T1000 (cell line): Measurements from ENCODE around the gene EZH1.
"Not testable (repeated sequence)": the region's sequence is repeated elsewhere in the genome, so short reads cannot be mapped to it uniquely, and the experiment has no call there.

Experiments used
- DNase-seq: peaks from one replicate; lab custom pipeline; 2025; ENCODE audit warnings: mixed read lengths; lab: John Stamatoyannopoulos, UW

EZH1 gene

DNA sequence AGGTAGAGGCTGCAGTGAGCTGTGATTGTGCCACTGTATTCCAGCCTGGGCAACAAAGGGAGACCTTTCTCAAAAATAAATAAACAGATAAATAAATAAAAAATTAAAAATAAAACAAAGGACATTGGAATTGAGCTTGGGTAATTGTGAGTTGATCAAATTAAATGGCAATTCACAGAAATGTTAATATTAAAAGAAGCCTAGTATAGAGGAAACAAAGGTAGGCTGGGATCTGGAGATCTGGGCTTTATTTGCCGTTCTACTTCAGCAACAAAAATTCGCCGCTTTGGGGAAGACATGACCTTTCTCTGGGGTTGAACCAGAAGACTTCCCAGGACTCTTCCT, 28.1 kb upstream of the EZH1 start:
- no peak for DNase-seq

DNA sequence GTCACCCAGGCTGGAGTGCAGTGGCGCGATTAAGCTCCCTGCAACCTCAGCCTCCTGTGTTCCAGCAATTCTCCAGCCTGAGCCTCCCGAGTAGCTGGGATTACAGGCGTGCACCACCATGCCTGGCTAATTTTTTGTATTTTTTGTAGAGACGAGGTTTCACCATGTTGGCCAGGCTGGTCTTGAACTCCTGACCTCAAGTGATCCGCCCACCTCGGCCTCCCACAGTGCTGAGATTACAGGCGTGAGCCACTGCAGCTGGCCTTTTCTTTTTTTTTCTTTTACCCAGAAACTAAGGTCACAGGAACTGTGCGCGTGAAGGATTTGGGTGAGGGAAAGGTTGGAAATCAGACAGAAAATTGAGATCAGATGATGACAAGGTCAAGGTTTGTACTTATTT, 25.1 kb upstream of the EZH1 start:
- DNase-seq = not testable (repeated sequence)

GRCh38 chr17:42768006-42768405, 23.2 kb upstream of the EZH1 start:
- not testable (repeated sequence) for DNase-seq

- DNase-seq = no peak
These were observed 22.7 kb upstream of the EZH1 start for GRCh38 chr17:42767512-42767911.

- no peak for DNase-seq
These were observed 21.3 kb upstream of the EZH1 start for GRCh38 chr17:42766124-42766523.

- no peak for DNase-seq
These were observed 16.8 kb upstream of the EZH1 start for GRCh38 chr17:42761638-42762037.

- no peak for DNase-seq
These were observed 16.1 kb upstream of the EZH1 start, which contains the start of gene RAMP2 for GRCh38 chr17:42760652-42761581. TSS of gene RAMP2 (plus strand) at chr17:42761227. CDS start at chr17:42761262, 35 bp downstream.

DNA sequence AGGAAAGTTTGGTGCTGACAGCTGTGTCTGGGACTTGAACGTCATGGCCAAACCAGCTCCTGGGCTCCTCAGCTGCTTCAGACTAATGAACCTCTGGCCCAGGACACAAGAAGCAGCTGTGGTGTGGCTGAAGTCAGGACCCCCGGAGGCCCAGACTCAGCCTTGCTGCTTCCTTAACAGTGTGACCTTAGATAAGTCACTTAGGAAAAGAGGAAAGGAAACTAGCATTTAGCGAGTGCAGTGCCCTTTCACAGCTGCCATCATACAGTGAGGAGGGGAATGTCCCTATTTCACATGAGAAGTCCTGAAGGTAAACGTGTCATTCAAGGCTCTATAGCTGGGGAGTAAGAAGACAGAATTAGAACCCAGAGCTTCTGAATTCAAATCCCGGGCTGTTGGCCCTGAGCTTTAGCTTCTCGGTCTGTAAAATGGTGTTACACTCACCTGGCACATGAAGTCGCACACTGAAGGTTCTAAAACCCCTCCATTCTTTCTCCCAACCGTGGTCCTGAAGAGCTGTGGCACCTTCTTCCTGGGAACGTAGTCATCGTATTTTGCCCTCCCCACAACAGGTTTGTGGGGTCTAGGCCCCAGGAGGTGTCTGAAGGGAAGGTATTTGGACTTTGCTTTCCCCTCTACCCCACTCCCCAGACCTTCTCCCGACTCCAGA, 15.3 kb upstream of the EZH1 start:
- no peak for DNase-seq

GRCh38 chr17:42754782-42755181, 9.9 kb upstream of the EZH1 start:
- DNase-seq = peak; percentile 10

DNA sequence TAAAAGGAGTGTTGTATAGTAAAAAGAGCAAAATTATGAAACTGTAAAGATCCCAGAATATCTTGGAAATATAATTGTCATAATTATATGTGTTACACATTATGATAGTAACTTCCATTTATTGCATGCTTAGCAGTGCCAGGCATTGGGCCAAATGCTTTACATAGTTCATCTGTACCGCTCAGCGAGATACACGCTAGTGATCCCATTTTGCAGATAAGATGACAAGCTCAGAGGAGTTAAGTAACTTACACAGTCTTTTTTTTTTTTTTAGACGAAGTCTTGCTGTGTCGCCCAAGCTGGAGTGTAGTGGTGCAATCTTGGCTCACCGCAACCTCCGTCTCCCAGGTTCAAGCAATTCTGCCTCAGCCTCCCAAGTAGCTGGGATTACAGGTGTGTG, 6.8 kb upstream of the EZH1 start:
- no peak for DNase-seq

DNA sequence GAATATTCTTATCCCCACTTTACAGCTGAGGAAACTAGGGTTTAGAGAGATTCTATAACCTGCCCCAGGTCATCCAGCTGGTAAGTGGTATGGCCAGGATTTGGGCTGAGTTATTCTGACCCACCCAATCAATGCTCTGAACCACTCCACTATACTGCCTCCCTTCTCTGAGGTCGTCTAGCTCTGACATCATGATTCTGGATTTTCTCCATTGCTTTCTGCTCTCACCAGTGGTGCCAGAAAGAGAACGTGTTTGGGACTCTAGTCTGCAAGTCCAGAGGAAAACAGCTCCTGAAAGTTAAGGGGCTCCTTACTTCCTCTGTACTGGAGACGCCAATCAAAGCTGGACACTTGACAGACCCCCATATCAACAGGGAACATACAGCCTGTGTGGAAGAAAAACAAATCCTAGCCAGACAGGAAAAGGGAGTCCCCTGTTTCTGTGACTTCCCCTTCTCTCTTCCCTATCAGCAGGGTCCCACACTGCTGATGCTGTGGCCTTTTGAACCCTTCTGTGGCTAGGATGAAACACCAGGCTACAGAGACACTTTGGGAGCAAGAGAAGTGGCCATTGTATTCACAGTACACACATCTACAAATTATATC, 6.0 kb upstream of the EZH1 start:
- DNase-seq = no peak

DNA sequence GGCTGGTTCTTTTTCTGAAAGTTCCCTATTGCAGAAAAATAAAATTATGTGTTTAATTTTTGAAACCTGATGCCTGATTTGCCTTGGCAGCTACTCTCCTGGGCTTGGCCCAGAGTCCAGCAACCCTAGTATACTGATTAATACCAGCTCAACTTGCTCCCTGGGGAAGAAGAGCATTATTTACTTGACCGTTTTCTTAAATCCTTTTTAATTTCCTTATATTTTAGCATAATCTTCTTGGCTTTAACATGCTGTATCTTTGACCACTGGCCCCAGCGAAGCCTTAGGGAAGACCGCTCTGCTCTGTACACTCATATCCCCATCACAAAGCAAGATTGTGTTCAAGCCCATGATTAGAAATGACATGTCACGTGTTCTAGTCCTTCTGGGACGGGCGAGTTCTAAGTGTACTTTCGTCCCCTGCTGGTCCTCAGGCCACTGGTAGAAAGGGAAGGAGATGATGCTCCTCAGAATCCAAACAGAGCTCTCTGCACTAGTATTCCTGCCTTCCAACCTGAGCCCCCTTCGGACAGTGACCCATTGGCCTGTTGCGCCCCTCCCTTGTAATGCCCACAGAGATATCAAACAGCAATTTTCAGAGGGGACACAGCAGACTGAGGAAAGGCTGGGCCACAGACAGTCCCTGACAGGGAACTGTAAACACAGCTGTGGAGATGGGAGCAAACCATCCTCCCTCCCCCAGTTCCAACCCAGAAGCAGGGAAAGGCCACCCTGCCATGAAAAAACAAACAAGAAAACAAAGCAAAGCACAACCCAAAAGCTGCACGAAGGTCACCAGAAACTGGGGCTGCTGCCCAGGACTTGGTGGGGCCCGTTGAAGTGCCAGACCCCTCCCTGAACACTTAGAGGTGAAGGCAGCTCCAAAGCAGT, 4.3 kb upstream of the EZH1 start:
- DNase-seq = no peak

GRCh38 chr17:42748202-42748907, 3.5 kb upstream of the EZH1 start:
- no peak for DNase-seq

DNA sequence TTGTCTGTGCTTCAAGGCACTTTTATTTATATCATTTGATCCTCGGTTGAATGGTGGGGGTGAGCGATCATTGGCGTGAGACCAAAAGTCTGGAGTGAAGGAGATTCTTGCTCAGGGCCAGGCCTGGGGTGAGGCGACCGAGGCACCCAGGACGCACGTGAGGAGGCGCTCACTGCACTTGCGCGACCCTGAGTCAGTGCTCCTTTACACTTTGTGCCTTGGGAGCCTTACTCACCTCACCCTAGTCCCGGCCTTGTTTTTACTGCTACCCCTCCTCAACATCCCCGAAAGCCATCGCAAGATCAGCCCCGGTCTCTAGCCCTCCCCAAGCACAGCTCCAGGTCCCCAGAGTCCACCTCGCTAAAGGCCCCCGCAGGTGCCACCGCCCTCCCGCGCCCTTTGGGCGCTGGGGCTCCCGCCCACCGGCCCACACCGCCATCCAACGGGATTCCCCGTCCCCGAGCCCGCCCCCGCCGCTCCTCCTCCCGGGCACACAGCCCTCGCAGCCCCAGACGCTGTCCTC, 496 bp downstream of the EZH1 start:
- no peak for DNase-seq

DNA sequence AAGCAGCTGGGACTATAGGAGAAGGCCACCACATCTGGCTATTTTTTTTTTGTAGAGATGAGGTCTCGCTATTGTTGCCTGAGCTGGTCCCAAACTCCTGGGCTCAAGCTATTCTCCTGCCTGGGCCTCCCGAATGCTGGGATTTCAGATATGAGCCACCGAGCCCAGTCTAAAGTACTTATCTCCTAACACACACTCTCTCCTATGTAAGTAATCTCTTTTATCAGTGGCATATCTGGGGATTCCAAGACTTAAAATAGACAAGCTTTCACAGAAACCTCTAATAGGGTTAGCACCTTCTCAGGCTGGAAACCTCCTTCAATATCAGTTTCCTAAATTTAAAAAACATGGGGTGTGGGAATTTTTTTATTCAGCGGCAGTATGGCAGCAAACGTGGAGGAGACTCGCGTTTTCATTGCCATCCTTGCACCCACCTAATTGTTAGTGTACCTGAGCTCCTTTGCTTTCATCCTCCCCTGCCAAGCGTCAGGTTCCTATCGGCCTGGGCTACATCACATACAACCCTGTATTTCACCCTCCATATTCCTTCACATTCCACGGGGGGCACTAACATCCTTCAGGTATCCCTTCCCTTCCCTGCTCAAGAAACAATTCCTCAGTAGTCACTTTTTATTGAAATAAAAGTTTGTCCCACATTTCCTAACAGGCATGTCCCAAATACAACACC, 1.1 kb downstream of the EZH1 start:
- no peak for DNase-seq

GRCh38 chr17:42742916-42743315, 1.9 kb downstream of the EZH1 start:
- DNase-seq = not testable (repeated sequence)

GRCh38 chr17:42740699-42741098, 4.1 kb downstream of the EZH1 start:
- DNase-seq = no peak

GRCh38 chr17:42725143-42725542, 19.7 kb downstream of the EZH1 start:
- no peak for DNase-seq

GRCh38 chr17:42723636-42724035, 21.2 kb downstream of the EZH1 start:
- DNase-seq = no peak

DNA sequence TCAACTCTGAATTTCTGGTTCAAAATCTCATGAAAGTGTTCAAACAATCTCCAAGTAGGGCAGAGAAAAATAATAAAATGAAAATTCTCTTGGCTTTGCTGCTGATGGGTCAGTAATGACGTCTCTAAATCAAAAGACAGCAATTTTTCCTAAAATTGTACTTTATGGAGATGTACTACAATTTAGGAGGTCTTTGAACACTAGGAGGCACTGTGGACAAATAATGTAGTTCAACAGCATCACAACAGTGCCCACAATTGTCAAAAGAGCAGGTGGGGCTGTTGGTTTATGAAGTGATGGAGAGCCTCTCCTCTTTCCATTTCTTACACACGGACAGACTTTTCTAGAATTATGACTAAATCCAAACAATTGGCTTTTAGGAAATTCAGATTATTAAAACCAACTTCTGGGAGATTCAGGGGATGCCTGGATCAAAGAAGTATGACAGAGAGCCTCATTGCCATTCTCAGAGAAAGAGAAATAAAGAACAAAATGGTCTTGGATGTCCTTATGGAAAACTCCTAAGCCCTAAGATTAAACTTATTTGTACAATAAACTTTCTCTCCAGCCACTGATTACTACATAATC, 23.8 kb downstream of the EZH1 start:
- DNase-seq = no peak
